ENCODE data around the gene STAT4. TPM values are rescaled to one million over a fixed set of nuclear protein-coding genes. Genes with fewer than 3 reads are reported as not detected.

STAT4 gene
- total RNA-seq, 1 experiment from 2014 or later, result 0.33 TPM

- peak overlapping the region in 1 of 3 experiments; percentile 78; a peak in 1 of 7 replicates for H3K27ac Mint-ChIP-seq
- WGBS (ENCODE audit: extremely low coverage, insufficient read length, low lambda C conversion rate), result no CpG with 5 or more reads among the region's 6 CpGs
These were observed 147.1 kb downstream of the STAT4 start for GRCh38 chr2:191003405-191004309.

More at GRCh38 chr2:191003405-191004309, 147.1 kb downstream of the STAT4 start:
- no peak overlapping the region for H3K9ac ChIP-seq (ENCODE audit: extremely low read depth, insufficient read length, low read length)
- H3K18ac ChIP-seq (ENCODE audit: insufficient read length, low read depth, low read length), result no peak overlapping the region
- Mint-ChIP-seq H3K27me3 (ENCODE audit: low read depth) (no peaks in the 10 kb centered on the region), H3K36me3 (ENCODE audit: insufficient read depth in 1 of 3, low read depth in 3 of 3) (peaks cover 33 to 89% (median 86%) of the 10 kb centered on the region in 3 experiments), H3K9me3 (no peaks in the 10 kb centered on the region; a peak in 1 of 5 replicates), H3K4me3 (no peak overlapping the region), H3K4me1 (no peaks in the 10 kb centered on the region)
- no peaks in the 10 kb centered on the region for H3K9me3 ChIP-seq (ENCODE audit: control insufficient read depth, low read depth, low read length)
- no peaks in the 10 kb centered on the region for H3K4me1 ChIP-seq (ENCODE audit: insufficient read depth, low read length)
- H3K4ac ChIP-seq (ENCODE audit: low read depth, low read length), result no peak overlapping the region
- H3T11ph ChIP-seq (ENCODE audit: low read length), result no peak overlapping the region
- H3K79me2 ChIP-seq (ENCODE audit: insufficient read depth, low read length), result no peaks in the 10 kb centered on the region
- no peak overlapping the region for H3K27ac ChIP-seq (ENCODE audit: insufficient read length, low read depth, low read length)
- no peaks in the 10 kb centered on the region for H4K20me1 ChIP-seq (ENCODE audit: control insufficient read depth, insufficient read depth, insufficient read length)
- no peak overlapping the region for H3K4me2 ChIP-seq (ENCODE audit: insufficient read depth, insufficient read length, low read length)
- no peak overlapping the region for H3K23ac ChIP-seq (ENCODE audit: insufficient read length, low read depth, low read length)
- no peak overlapping the region for H2BK20ac ChIP-seq (ENCODE audit: low read depth, low read length, poor library complexity, severe bottlenecking)
- no peak overlapping the region for H4K8ac ChIP-seq (replicated peaks; ENCODE audit: insufficient read length, low read depth, low read length)
- no peak overlapping the region for H2BK12ac ChIP-seq (ENCODE audit: insufficient read length, low read depth, low read length)
- no peaks in the 10 kb centered on the region for H3K79me1 ChIP-seq (ENCODE audit: insufficient read depth, low read depth, low read length, poor library complexity, severe bottlenecking)
- H3K56ac ChIP-seq (ENCODE audit: insufficient read length, low read depth, low read length), result no peak overlapping the region
- no peak overlapping the region for H2BK120ac ChIP-seq (ENCODE audit: low read depth, low read length, poor library complexity, severe bottlenecking)
- no peak for TF ChIP-seq CTCF (conservative IDR thresholded peaks at IDR 0.05)
- H2AK5ac ChIP-seq (ENCODE audit: insufficient read length, low read length), result no peak overlapping the region
- H4K91ac ChIP-seq (ENCODE audit: insufficient read length, low read depth, low read length), result no peak overlapping the region
- H2AFZ ChIP-seq (ENCODE audit: low read length), result no peak overlapping the region
- no peak for DNase-seq
- no peak overlapping the region for H2BK15ac ChIP-seq (ENCODE audit: low read depth, low read length)
- no peak overlapping the region for H4K5ac ChIP-seq (ENCODE audit: insufficient read length, low read depth, low read length)
- H3K14ac ChIP-seq (ENCODE audit: insufficient read depth, low read length), result no peak overlapping the region
- H3K27me3 ChIP-seq (ENCODE audit: insufficient read depth, low read length), result no peaks in the 10 kb centered on the region
- H2BK5ac ChIP-seq (ENCODE audit: insufficient read length, low read length), result no peak overlapping the region
- no peaks in the 10 kb centered on the region for H3K23me2 ChIP-seq (ENCODE audit: insufficient read length, low read depth, low read length, poor library complexity, severe bottlenecking)
